HEK293 (cell line): ENCODE results near the gene ZWILCH.

Experiments
- CTCF ChIA-PET: fragments of 350-600 bp; formaldehyde crosslinking; extraction: SDS; loops from one replicate; lab custom pipeline; 2021; ENCODE audit warnings: antibody characterized with exemption; lab: Yijun Ruan, JAX
- POLR2A ChIA-PET: fragments of 300-600 bp; formaldehyde crosslinking; extraction: SDS; loops from one replicate; lab custom pipeline; 2020; ENCODE audit warnings: antibody characterized with exemption, inconsistent platforms; lab: Yijun Ruan, JAX
- H3K27ac ChIP-seq: fragments of 200-500 bp; sonication (Bioruptor generic); 2 replicates; pipeline ENCODE4 v1.5.1; 2014; ENCODE audit warnings: low read depth, low read length, control low read depth, inconsistent platforms; ENCODE audit errors: extremely low read depth
- H3K36me3 ChIP-seq, 2 experiments: fragments of 200-500 bp in 1 of 2; sonication (Bioruptor generic) in 1 of 2; 1 replicate in 1 of 2; 2 replicates in 1 of 2; pipeline ENCODE4 v1.5.1; 2014 to 2017; ENCODE audit warnings: inconsistent platforms in 2 of 2, low read length in 2 of 2; ENCODE audit not compliant: control insufficient read depth in 2 of 2, insufficient read depth in 1 of 2
- H3K4me1 ChIP-seq: fragments of 200-500 bp; sonication (Bioruptor generic); 2 replicates; pipeline ENCODE4 v1.5.1; 2014; ENCODE audit warnings: mild to moderate bottlenecking, low read length, inconsistent platforms; ENCODE audit not compliant: control insufficient read depth, insufficient read depth
- H3K4me3 ChIP-seq: 2 replicates; pipeline ENCODE4 v1.5.1; 2011; ENCODE audit warnings: low read depth, mild to moderate bottlenecking, control low read depth, low read length, moderate library complexity
- H3K9me3 ChIP-seq: fragments of 200-500 bp; sonication (Bioruptor generic); 2 replicates; pipeline ENCODE4 v1.5.1; 2014; ENCODE audit warnings: low read depth, low read length, inconsistent platforms; ENCODE audit not compliant: control insufficient read depth, insufficient read depth
- KLF1 ChIP-seq: fragments of 450-650 bp; formaldehyde crosslinking; IDR thresholded peaks from 2 replicates; pipeline ENCODE4 v1.5.1; 2016; ENCODE audit warnings: missing biosample characterization, missing genetic modification characterization
- MZF1 ChIP-seq: fragments of 450-650 bp; formaldehyde crosslinking; IDR thresholded peaks from 2 replicates; pipeline ENCODE4 v1.5.1; 2017; ENCODE audit warnings: missing biosample characterization, missing genetic modification characterization, borderline replicate concordance
- REST ChIP-seq: fragments of 450-650 bp; formaldehyde crosslinking; IDR thresholded peaks from 2 replicates; pipeline ENCODE4 v1.5.1; 2016; ENCODE audit warnings: missing biosample characterization, missing genetic modification characterization
- SP2 ChIP-seq: fragments of 450-650 bp; formaldehyde crosslinking; IDR thresholded peaks from 2 replicates; pipeline ENCODE4 v1.5.1; 2016; ENCODE audit warnings: missing biosample characterization, missing genetic modification characterization
- SP3 ChIP-seq: fragments of 450-650 bp; formaldehyde crosslinking; IDR thresholded peaks from 2 replicates; pipeline ENCODE4 v1.5.1; 2016; ENCODE audit warnings: missing biosample characterization, missing genetic modification characterization
- SP7 ChIP-seq: fragments of 450-650 bp; formaldehyde crosslinking; IDR thresholded peaks from 2 replicates; pipeline ENCODE4 v1.5.1; 2016; ENCODE audit warnings: missing biosample characterization, missing genetic modification characterization
- YY1 ChIP-seq: fragments of 450-650 bp; formaldehyde crosslinking; IDR thresholded peaks from 2 replicates; pipeline ENCODE4 v1.5.1; 2018; ENCODE audit warnings: missing biosample characterization, missing genetic modification characterization
- ZBTB17 ChIP-seq: fragments of 450-650 bp; formaldehyde crosslinking; IDR thresholded peaks from 2 replicates; pipeline ENCODE4 v1.5.1; 2016; ENCODE audit warnings: missing biosample characterization, missing genetic modification characterization
- ZBTB8A ChIP-seq: fragments of 450-650 bp; formaldehyde crosslinking; IDR thresholded peaks from 2 replicates; pipeline ENCODE4 v1.5.1; 2016; ENCODE audit warnings: missing biosample characterization, missing genetic modification characterization
- ZNF146 ChIP-seq: fragments of 450-650 bp; formaldehyde crosslinking; IDR thresholded peaks from 2 replicates; pipeline ENCODE4 v1.5.1; 2016; ENCODE audit warnings: missing biosample characterization, missing genetic modification characterization
- ZNF148 ChIP-seq: fragments of 450-650 bp; formaldehyde crosslinking; IDR thresholded peaks from 2 replicates; pipeline ENCODE4 v1.5.0; 2017; ENCODE audit warnings: missing biosample characterization, missing genetic modification characterization, borderline replicate concordance
- ZNF16 ChIP-seq: fragments of 450-650 bp; formaldehyde crosslinking; IDR thresholded peaks from 2 replicates; pipeline ENCODE4 v1.5.1; 2016; ENCODE audit warnings: low read depth, missing biosample characterization, missing genetic modification characterization
- ZNF24 ChIP-seq: fragments of 450-650 bp; formaldehyde crosslinking; IDR thresholded peaks from 2 replicates; pipeline ENCODE4 v1.5.1; 2016; ENCODE audit warnings: missing biosample characterization, missing genetic modification characterization
- ZNF266 ChIP-seq: fragments of 450-650 bp; formaldehyde crosslinking; IDR thresholded peaks from 2 replicates; pipeline ENCODE4 v1.5.1; 2016; ENCODE audit warnings: missing biosample characterization, missing genetic modification characterization, low read depth
- ZNF341 ChIP-seq: fragments of 450-650 bp; formaldehyde crosslinking; IDR thresholded peaks from 2 replicates; pipeline ENCODE4; 2016; ENCODE audit warnings: low read depth, missing biosample characterization, missing genetic modification characterization
- ZNF398 ChIP-seq: fragments of 450-650 bp; formaldehyde crosslinking; IDR thresholded peaks from 2 replicates; pipeline ENCODE4 v1.5.1; 2017; ENCODE audit warnings: missing biosample characterization, missing genetic modification characterization
- ZNF48 ChIP-seq: fragments of 450-650 bp; formaldehyde crosslinking; IDR thresholded peaks from 2 replicates; pipeline ENCODE4 v1.5.1; 2016; ENCODE audit warnings: missing biosample characterization, missing genetic modification characterization
- ZNF521 ChIP-seq: fragments of 450-650 bp; formaldehyde crosslinking; IDR thresholded peaks from 2 replicates; pipeline ENCODE4 v1.5.1; 2017; ENCODE audit warnings: missing biosample characterization, mild to moderate bottlenecking, missing genetic modification characterization
- ZNF555 ChIP-seq: fragments of 450-650 bp; formaldehyde crosslinking; conservative IDR thresholded peaks from 2 replicates; pipeline ENCODE4 v1.5.1; 2017; ENCODE audit warnings: missing biosample characterization, mild to moderate bottlenecking, missing genetic modification characterization, inconsistent platforms
- ZNF571 ChIP-seq: fragments of 450-650 bp; formaldehyde crosslinking; IDR thresholded peaks from 2 replicates; pipeline ENCODE4 v1.5.0; 2017; ENCODE audit warnings: missing biosample characterization, missing genetic modification characterization
- ZNF600 ChIP-seq: fragments of 450-650 bp; formaldehyde crosslinking; IDR thresholded peaks from 2 replicates; pipeline ENCODE4 v1.5.1; 2016; ENCODE audit warnings: missing biosample characterization, missing genetic modification characterization
- ZNF768 ChIP-seq: fragments of 450-650 bp; formaldehyde crosslinking; IDR thresholded peaks from 2 replicates; pipeline ENCODE4 v1.5.1; 2018; ENCODE audit warnings: missing biosample characterization, mild to moderate bottlenecking, missing genetic modification characterization
- ZNF777 ChIP-seq: fragments of 450-650 bp; formaldehyde crosslinking; IDR thresholded peaks from 2 replicates; pipeline ENCODE4 v1.5.1; 2017; ENCODE audit warnings: missing biosample characterization, missing genetic modification characterization, borderline replicate concordance
- ZSCAN16 ChIP-seq: fragments of 450-650 bp; formaldehyde crosslinking; IDR thresholded peaks from 2 replicates; pipeline ENCODE4 v1.5.1; 2016; ENCODE audit warnings: missing biosample characterization, missing genetic modification characterization
- TF ChIP-seq, protein P1 (sequence below): fragments of 450-650 bp; formaldehyde crosslinking; IDR thresholded peaks from 2 replicates; pipeline ENCODE4 v1.5.1; 2016; ENCODE audit warnings: missing biosample characterization, missing genetic modification characterization
- TF ChIP-seq, protein P2 (sequence below): fragments of 450-650 bp; formaldehyde crosslinking; IDR thresholded peaks from 2 replicates; pipeline ENCODE4 v1.5.1; 2016; ENCODE audit warnings: missing biosample characterization, missing genetic modification characterization

Gene ZWILCH

DNA sequence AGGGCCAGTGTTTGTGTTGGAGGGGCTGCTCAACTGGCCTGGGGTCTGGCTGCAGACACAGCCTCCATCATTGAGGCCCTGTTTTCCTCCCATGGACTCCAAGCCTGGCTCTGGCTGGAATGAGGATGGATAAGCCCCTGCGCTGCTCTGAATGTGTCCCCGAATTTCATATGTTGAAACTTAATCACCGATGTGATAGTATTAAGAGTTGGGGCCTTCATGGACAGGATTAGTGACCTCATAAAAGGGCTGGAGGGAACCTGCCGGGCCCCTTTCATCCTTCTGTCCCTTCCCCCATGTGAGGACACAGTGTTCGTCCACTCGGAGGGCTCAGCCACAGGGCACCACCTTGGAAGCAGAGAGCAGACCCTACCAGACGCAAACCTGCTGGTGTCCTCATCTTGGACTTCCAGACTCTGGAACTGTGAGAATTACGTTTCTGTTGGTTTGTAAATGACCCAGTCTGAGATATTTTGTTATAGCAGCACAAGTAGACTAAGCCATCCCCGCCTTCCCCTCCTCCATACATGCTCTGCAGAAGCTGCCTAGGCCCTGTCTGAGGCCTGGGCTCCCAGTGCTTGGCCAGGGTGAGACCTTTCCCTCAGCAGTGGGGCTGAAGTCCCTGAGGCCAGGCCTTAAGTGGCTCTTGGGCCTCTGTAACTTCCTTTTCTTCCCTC lies 64.5 kb downstream of the ZWILCH start:
- TF ChIP-seq, protein P1, sequence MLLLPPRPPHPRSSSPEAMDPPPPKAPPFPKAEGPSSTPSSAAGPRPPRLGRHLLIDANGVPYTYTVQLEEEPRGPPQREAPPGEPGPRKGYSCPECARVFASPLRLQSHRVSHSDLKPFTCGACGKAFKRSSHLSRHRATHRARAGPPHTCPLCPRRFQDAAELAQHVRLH (tag by site-specific recombination): no peak
- no peak for TF ChIP-seq REST (tag by site-specific recombination)
- TF ChIP-seq ZBTB8A: no peak
- TF ChIP-seq ZNF398 (tag by site-specific recombination): no peak
- TF ChIP-seq ZBTB17 (tag by site-specific recombination): no peak
- no peak for TF ChIP-seq ZNF555 (tag by site-specific recombination)
- no peak for TF ChIP-seq ZNF521
- no peak for TF ChIP-seq ZNF768
- TF ChIP-seq ZNF146: no peak
- TF ChIP-seq ZNF24 (tag by site-specific recombination): no peak
- TF ChIP-seq ZNF16: no peak
- no peak for TF ChIP-seq ZNF341
- no peak for TF ChIP-seq ZNF148
- no peak for TF ChIP-seq ZNF600 (tag by site-specific recombination)
- no peak for TF ChIP-seq KLF1 (tag by site-specific recombination)
- no peak for TF ChIP-seq ZNF48 (tag by site-specific recombination)
- no peak for TF ChIP-seq SP2 (tag by site-specific recombination)
- no peak for TF ChIP-seq ZNF777 (tag by site-specific recombination)
- ChIA-PET CTCF (interaction anchor here (0.7 kb wide), 1 partner anchor 15 kb away, joined by 3 read pairs; no protein-coding TSS in a partner anchor), POLR2A (no interaction called here)
- H3K9me3 ChIP-seq: no peaks in the 10 kb centered on the region
- no peaks in the 10 kb centered on the region for H3K36me3 ChIP-seq
- no peak overlapping the region for H3K27ac ChIP-seq
- H3K4me1 ChIP-seq: no peaks in the 10 kb centered on the region
- H3K4me3 ChIP-seq: no peak overlapping the region

DNA sequence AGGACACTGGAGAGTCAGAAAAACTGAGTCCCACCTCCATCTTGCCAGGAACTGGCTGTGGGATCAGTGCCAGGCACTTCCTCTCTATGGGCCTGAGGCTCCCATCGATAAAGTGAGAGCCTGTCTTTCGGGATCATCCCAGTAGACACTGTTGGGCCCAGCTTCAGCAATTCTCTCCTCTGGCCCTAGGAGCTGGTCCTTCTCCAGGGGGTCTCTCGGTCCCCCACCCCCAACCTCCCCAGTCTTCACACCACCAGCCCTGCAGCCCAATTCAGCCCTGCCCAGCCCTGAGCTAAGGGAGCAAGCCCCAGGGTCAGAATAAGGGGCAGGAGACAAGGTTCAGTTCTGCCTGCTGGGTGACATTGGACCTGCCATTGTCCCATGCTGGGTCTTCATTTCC lies 65.2 kb downstream of the ZWILCH start:
- Histone ChIP-seq H3K9me3 (no peaks in the 10 kb centered on the region), H3K4me3 (no peak overlapping the region), H3K36me3 (no peaks in the 10 kb centered on the region), H3K4me1 (no peaks in the 10 kb centered on the region), H3K27ac (no peak overlapping the region)
- CTCF ChIA-PET: interaction anchor here (0.6 kb wide), 1 partner anchor 25 kb away, joined by 3 read pairs; no protein-coding TSS in a partner anchor
- POLR2A ChIA-PET: no interaction called here
- TF ChIP-seq SP3 (tag by site-specific recombination) (no peak), SP2 (tag by site-specific recombination) (no peak), MZF1 (tag by site-specific recombination) (no peak), SP7 (no peak), ZSCAN16 (no peak), ZNF571 (tag by site-specific recombination) (no peak), YY1 (no peak), ZNF266 (tag by site-specific recombination) (no peak), ZNF341 (no peak)
- TF ChIP-seq, protein P2, sequence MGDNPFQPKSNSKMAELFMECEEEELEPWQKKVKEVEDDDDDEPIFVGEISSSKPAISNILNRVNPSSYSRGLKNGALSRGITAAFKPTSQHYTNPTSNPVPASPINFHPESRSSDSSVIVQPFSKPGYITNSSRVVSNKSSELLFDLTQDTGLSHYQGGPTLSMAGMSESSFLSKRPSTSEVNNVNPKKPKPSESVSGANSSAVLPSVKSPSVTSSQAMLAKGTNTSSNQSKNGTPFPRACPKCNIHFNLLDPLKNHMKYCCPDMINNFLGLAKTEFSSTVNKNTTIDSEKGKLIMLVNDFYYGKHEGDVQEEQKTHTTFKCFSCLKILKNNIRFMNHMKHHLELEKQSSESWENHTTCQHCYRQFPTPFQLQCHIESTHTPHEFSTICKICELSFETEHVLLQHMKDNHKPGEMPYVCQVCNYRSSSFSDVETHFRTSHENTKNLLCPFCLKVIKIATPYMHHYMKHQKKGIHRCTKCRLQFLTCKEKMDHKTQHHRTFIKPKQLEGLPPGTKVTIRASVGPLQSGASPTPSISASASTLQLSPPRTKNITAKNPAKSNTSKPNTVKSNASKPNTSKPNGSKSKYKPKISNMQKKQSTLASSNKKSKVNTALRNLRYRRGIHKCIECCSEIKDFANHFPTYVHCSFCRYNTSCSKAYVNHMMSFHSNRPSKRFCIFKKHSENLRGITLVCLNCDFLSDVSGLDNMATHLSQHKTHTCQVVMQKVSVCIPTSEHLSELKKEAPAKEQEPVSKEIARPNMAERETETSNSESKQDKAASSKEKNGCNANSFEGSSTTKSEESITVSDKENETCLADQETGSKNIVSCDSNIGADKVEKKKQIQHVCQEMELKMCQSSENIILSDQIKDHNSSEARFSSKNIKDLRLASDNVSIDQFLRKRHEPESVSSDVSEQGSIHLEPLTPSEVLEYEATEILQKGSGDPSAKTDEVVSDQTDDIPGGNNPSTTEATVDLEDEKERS (tag by site-specific recombination): no peak
